Ovary (tissue), 3 donors: ENCODE results near the gene CFP.

Experiments
- CTCF ChIP-seq, 3 donors: fragments of 450-650 bp in 2 of 3; fragments of 200-600 bp in 1 of 3; IDR thresholded peaks; one replicate each; pipeline versions ENCODE4 v1.5.1 to v1.8.0; 2016 to 2022; ENCODE audit warnings: antibody characterized with exemption in 3 of 3, mild to moderate bottlenecking in 1 of 3
- EP300 ChIP-seq: sonication (generic); formaldehyde crosslinking; IDR thresholded peaks from one replicate; pipeline ENCODE4 v1.6.1; 2017; ENCODE audit warnings: antibody characterized with exemption
- POLR2A ChIP-seq: fragments of 450-650 bp; IDR thresholded peaks from one replicate; pipeline ENCODE4 v1.6.1; 2017; ENCODE audit warnings: antibody characterized with exemption, mild to moderate bottlenecking, moderate library complexity
- donor health status: DM: no; HTN: no; CAD: no.

GRCh38 chrX:47577424-47577823 is 52.3 kb downstream of the CFP start:
- no peak for TF ChIP-seq POLR2A
- no peak for TF ChIP-seq CTCF (IDR thresholded peaks at IDR 0.05)
- TF ChIP-seq EP300: no peak
